T-helper 2 cell (primary cell): ENCODE measurements around the gene STK39.

Experiments used
- DNase-seq, 5 experiments: peaks; one replicate each; pipeline versions ENCODE4 v3.0.0 to v3.0.0-alpha.2; 2012 to 2022

Gene STK39

GRCh38 chr2:167945660-167946368 is 301.6 kb downstream of the STK39 start:
- no peak for DNase-seq

GRCh38 chr2:167944825-167945659 is 302.4 kb downstream of the STK39 start:
- no peak for DNase-seq

- DNase-seq = no peak
Observed at GRCh38 chr2:167943897-167944296, 303.5 kb downstream of the STK39 start.

- no peak for DNase-seq
Observed at GRCh38 chr2:167943368-167943767, 304.0 kb downstream of the STK39 start.

GRCh38 chr2:167942366-167943081 is 304.9 kb downstream of the STK39 start:
- no peak for DNase-seq

GRCh38 chr2:167941604-167942003 is 305.8 kb downstream of the STK39 start:
- no peak for DNase-seq

- no peak for DNase-seq
Observed at GRCh38 chr2:167940734-167941507, 306.5 kb downstream of the STK39 start.

- no peak for DNase-seq
Observed at GRCh38 chr2:167940346-167940725, 307.1 kb downstream of the STK39 start.

GRCh38 chr2:167939514-167940345 is 307.7 kb downstream of the STK39 start:
- no peak for DNase-seq

- no peak for DNase-seq
Observed at GRCh38 chr2:167937403-167937802, 310.0 kb downstream of the STK39 start.

- DNase-seq = no peak
Observed at GRCh38 chr2:167935803-167936110, 311.6 kb downstream of the STK39 start.

- no peak for DNase-seq
Observed at GRCh38 chr2:167933097-167933814, 314.1 kb downstream of the STK39 start.

- no peak for DNase-seq
Observed at GRCh38 chr2:167932123-167932693, 315.2 kb downstream of the STK39 start.

GRCh38 chr2:167929484-167929883 is 317.9 kb downstream of the STK39 start:
- DNase-seq = no peak

- no peak for DNase-seq
Observed at GRCh38 chr2:167928434-167928833, 319.0 kb downstream of the STK39 start.

- DNase-seq = no peak
Observed at GRCh38 chr2:167925758-167926157, 321.6 kb downstream of the STK39 start.

GRCh38 chr2:167924556-167924955 is 322.8 kb downstream of the STK39 start:
- DNase-seq = no peak

GRCh38 chr2:167916756-167917155 is 330.6 kb downstream of the STK39 start:
- DNase-seq = no peak

- DNase-seq = no peak
Observed at GRCh38 chr2:167914969-167915368, 332.4 kb downstream of the STK39 start.

- DNase-seq = no peak
Observed at GRCh38 chr2:167908786-167909185, 338.6 kb downstream of the STK39 start.

GRCh38 chr2:167905668-167906067 is 341.7 kb downstream of the STK39 start:
- no peak for DNase-seq
